ENCODE measurements around the gene CCDC188. TPM values are rescaled to one million over a fixed set of nuclear protein-coding genes. Genes with fewer than 3 reads are reported as not detected.

CCDC188 gene
- total and polyA plus RNA-seq, 2 of the 13 experiments (the other 11 are each of a cell fraction or from before 2014, with no cell fraction given), result not detected

- no peak for TF ChIP-seq PRDM4 (CRISPR knock-in tag; IDR thresholded peaks at IDR 0.05; ENCODE audit: borderline replicate concordance)
- no peak for TF ChIP-seq ZNF768 (CRISPR knock-in tag; IDR thresholded peaks at IDR 0.05)
- no peak for TF ChIP-seq SRY (CRISPR knock-in tag; IDR thresholded peaks at IDR 0.05)
- no peak for TF ChIP-seq ZC3H4 (CRISPR knock-in tag; IDR thresholded peaks at IDR 0.05; ENCODE audit: borderline replicate concordance)
- no peak for TF ChIP-seq ZNF446 (CRISPR knock-in tag; IDR thresholded peaks at IDR 0.05)
- TF ChIP-seq MED8 (CRISPR knock-in tag; IDR thresholded peaks at IDR 0.05; ENCODE audit: insufficient replicate concordance), result no peak
- TF ChIP-seq FOSL2 (CRISPR knock-in tag; IDR thresholded peaks at IDR 0.05), result no peak
- no peak for TF ChIP-seq YY1 (IDR thresholded peaks at IDR 0.05; ENCODE audit: insufficient read depth, insufficient replicate concordance, low read depth, low read length)
- no peak for TF ChIP-seq ZNF143 (CRISPR knock-in tag; IDR thresholded peaks at IDR 0.05)
- peak; percentile 98 for TF ChIP-seq ZNF276 (CRISPR knock-in tag; IDR thresholded peaks at IDR 0.05; ENCODE audit: low read depth)
- no peak for TF ChIP-seq MED13 (CRISPR knock-in tag; IDR thresholded peaks at IDR 0.05)
- no peak; the same call in 1 of the 2 replicates for TF ChIP-seq TFDP2 (CRISPR knock-in tag; IDR thresholded peaks at IDR 0.05)
- TF ChIP-seq NFKBIZ (CRISPR knock-in tag; IDR thresholded peaks at IDR 0.05), result no peak
- TF ChIP-seq AKNA (CRISPR knock-in tag; IDR thresholded peaks at IDR 0.05; ENCODE audit: borderline replicate concordance), result no peak
- no peak for TF ChIP-seq JARID2 (CRISPR knock-in tag; IDR thresholded peaks at IDR 0.05; ENCODE audit: insufficient replicate concordance)
- TF ChIP-seq SP2 (CRISPR knock-in tag; IDR thresholded peaks at IDR 0.05), result no peak
- TF ChIP-seq CEBPG (CRISPR knock-in tag; IDR thresholded peaks at IDR 0.05), result no peak
- TF ChIP-seq RXRB (CRISPR knock-in tag; IDR thresholded peaks at IDR 0.05; ENCODE audit: borderline replicate concordance), result peak; percentile 70; the same call in 1 of the 2 replicates
These were observed 21.7 kb downstream of the CCDC188 start (continued) for GRCh38 chr22:20128902-20129746.
